Measurements from ENCODE around the gene ZGPAT.

The ZGPAT gene

DNA sequence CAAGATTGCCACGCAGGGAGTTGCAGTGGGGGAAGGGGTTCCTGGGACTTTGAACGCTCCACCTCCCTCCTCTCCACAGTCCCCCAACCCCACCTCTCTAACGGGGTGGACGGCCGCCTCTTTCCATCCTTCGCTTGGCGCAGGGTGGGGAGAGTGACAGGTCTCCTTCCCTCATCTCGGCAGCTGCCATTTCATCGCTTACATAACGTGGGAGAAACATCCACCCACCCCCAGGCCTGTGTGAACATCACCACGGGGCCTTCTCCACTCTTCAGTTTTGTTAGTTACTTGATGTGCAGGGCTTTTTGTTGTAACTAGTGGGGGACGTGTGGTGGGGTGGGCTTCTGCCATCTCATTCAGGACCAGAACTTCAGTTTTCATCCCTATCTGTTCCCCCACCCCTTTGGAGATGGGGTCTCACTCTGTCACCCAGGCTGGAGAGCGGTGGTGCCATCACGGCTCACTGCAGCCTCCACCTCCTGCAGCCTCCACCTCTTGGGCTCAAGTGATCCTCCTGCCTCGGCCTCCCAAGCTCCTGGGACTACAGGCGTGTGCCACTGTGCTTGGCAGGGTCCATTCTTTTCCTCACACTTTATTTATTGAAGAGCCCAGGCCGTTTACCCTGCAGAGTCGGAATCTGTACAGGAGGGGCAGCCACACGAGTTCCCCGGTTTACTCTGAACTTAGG is 32.0 kb upstream of the ZGPAT start:
- H3K36me3 ChIP-seq = peaks cover 25% of the 10 kb centered on the region
- H3K27ac ChIP-seq = no peak overlapping the region

GRCh38 chr20:63678071-63678470 is 29.8 kb upstream of the ZGPAT start:
- TF ChIP-seq CTCF (IDR thresholded peaks at IDR 0.05) = no peak
- Histone ChIP-seq H3K36me3 (peaks cover 25% of the 10 kb centered on the region), H3K9me3 (no peaks in the 10 kb centered on the region), H3K27ac (no peak overlapping the region), H3K4me1 (ENCODE audit: control insufficient read depth in 1 of 2, insufficient read depth in 1 of 2, low read depth in 1 of 2, low read length in 1 of 2) (no peaks in the 10 kb centered on the region), H3K27me3 (no peaks in the 10 kb centered on the region), H3K4me3 (ENCODE audit: low read depth in 1 of 2, low read length in 1 of 2) (no peak overlapping the region)

More for the DNA sequence above, 32.0 kb upstream of the ZGPAT start:
- Histone ChIP-seq H3K4me1 (ENCODE audit: control insufficient read depth in 1 of 2, insufficient read depth in 1 of 2, low read depth in 1 of 2, low read length in 1 of 2) (no peaks in the 10 kb centered on the region), H3K4me3 (ENCODE audit: low read depth in 1 of 2, low read length in 1 of 2) (no peak overlapping the region), H3K9me3 (no peaks in the 10 kb centered on the region), H3K27me3 (no peaks in the 10 kb centered on the region)
- TF ChIP-seq CTCF (IDR thresholded peaks at IDR 0.05) = no peak

DNA sequence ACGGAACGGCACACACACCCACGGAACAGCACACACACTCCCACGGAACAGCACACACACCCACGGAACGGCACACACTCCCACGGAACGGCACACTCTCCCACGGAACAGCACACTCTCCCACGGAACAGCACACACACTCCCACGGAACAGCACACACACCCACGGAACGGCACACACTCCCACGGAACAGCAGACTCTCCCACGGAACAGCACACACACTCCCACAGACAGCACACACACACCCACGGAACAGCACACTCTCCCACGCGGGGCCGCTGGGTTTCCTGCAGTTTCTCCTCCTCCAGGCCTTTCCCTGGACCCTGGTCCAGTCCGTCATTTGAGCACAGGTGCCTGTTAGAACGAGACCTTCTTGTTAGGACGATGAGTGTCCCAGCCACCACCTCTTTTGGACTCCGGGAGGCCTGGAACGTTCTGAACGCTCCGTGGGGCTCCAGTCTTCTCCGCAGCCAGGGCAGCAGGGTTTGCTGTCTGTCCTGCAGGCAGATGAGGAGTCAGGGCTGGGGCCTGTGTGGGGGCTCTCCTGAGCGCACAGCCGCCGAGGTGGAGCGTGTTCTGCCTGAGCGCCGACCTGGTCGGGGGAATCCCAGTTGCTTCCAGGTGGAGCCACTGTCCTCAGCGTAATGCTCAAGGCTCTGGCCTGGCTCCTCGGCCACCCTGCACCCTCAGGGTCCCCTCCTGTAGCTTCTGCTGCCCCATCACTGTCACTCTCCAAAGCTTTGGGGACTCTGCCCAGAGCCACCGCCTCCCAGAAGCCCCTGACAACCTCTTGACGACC is 29.0 kb upstream of the ZGPAT start:
- Histone ChIP-seq H3K36me3 (peaks cover 23% of the 10 kb centered on the region), H3K9me3 (no peaks in the 10 kb centered on the region), H3K4me1 (ENCODE audit: control insufficient read depth in 1 of 2, insufficient read depth in 1 of 2, low read depth in 1 of 2, low read length in 1 of 2) (no peaks in the 10 kb centered on the region), H3K27me3 (no peaks in the 10 kb centered on the region), H3K4me3 (ENCODE audit: low read depth in 1 of 2, low read length in 1 of 2) (no peak overlapping the region), H3K27ac (no peak overlapping the region)
- no peak for TF ChIP-seq CTCF (IDR thresholded peaks at IDR 0.05)

DNA sequence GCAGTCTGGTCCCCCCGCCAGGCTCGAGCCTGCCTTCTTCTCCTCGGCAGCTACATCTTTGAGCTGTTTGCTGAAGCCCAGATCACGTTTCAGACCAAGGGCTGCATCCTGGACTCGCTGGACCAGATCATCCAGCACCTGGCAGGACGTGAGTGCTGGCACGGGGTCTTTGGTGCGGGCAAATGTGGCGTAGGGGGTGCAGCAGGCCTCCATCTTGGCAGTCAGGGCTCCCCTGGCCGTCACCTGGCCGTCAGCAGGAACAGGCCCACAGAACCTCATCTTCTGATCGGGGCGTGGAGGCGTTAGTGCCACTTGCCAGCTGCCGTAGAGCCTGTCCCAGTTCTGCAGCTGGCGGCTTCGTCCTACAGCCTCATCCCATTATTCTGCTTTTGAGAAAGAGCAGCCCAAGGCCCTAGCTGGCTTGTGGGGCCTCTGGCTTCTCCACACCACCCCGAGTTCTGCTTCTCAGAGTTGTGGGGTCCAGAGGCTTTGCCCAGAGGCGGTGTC is 28.0 kb upstream of the ZGPAT start:
- no peaks in the 10 kb centered on the region for H3K9me3 ChIP-seq
- no peaks in the 10 kb centered on the region for H3K4me1 ChIP-seq (ENCODE audit: control insufficient read depth in 1 of 2, insufficient read depth in 1 of 2, low read depth in 1 of 2, low read length in 1 of 2)
- H3K27me3 ChIP-seq = no peaks in the 10 kb centered on the region
- no peak overlapping the region for H3K4me3 ChIP-seq (ENCODE audit: low read depth in 1 of 2, low read length in 1 of 2)
- TF ChIP-seq CTCF (IDR thresholded peaks at IDR 0.05) = no peak
- H3K36me3 ChIP-seq = peaks cover 16% of the 10 kb centered on the region
- H3K27ac ChIP-seq = no peak overlapping the region

DNA sequence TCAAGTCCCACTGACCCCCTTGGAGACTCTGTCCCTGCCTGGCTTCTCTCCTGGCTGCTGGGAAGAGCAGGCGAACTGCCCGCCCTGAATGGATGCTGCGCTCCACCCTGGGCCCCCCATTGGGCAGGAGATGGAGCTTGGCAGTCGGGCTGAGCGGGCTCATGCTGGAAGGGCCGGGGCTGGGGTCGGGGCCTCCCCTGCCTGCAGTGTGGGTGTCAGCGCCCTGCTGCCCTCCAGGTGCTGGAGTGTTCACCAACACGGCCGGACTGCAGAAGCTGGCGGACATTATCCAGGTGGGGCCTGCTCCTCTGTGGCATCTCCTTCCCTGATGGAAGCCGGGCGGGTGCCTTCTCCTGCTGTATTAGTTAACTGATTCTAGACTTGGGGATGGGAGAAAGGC is 27.4 kb upstream of the ZGPAT start:
- H3K4me1 ChIP-seq (ENCODE audit: control insufficient read depth in 1 of 2, insufficient read depth in 1 of 2, low read depth in 1 of 2, low read length in 1 of 2) = no peaks in the 10 kb centered on the region
- no peak for TF ChIP-seq CTCF (IDR thresholded peaks at IDR 0.05)
- no peaks in the 10 kb centered on the region for H3K9me3 ChIP-seq
- no peaks in the 10 kb centered on the region for H3K27me3 ChIP-seq
- no peak overlapping the region for H3K4me3 ChIP-seq (ENCODE audit: low read depth in 1 of 2, low read length in 1 of 2)
- H3K27ac ChIP-seq = no peak overlapping the region
- peaks cover 16% of the 10 kb centered on the region for H3K36me3 ChIP-seq
